GM23338 (cell line): ENCODE measurements around the gene DLG5. TPM values are rescaled to one million over a fixed set of nuclear protein-coding genes. Genes with fewer than 3 reads are reported as not detected.

Experiments
- ATAC-seq: fragments of 200-7000 bp; cut with Tn5 transposase; 3 replicates; pipeline ENCODE4 v1.9.1; 2020
- DNase-seq: peaks from one replicate; pipeline ENCODE4 v3.0.0-alpha.2; 2015; ENCODE audit warnings: low spot score
- H2AFZ ChIP-seq: fragments of 200-600 bp; sonication (generic); 2 replicates; pipeline ENCODE4 v1.8.0; 2016; ENCODE audit warnings: antibody characterized with exemption, mild to moderate bottlenecking, moderate library complexity
- H3F3A ChIP-seq: fragments of 200-600 bp; sonication (generic); replicated peaks from 2 replicates; pipeline ENCODE4 v1.8.0; 2017; ENCODE audit warnings: antibody characterized with exemption, mixed run types, low read depth
- H3K27ac ChIP-seq: fragments of 200-600 bp; sonication (generic); 2 replicates; pipeline ENCODE4 v1.6.1; 2016; ENCODE audit warnings: low read depth
- H3K27me3 ChIP-seq: fragments of 200-600 bp; sonication (generic); 2 replicates; pipeline ENCODE4 v1.8.0; 2016; ENCODE audit warnings: mild to moderate bottlenecking, mixed run types, moderate library complexity; ENCODE audit not compliant: insufficient read depth
- H3K36me3 ChIP-seq: fragments of 200-600 bp; sonication (generic); 2 replicates; pipeline ENCODE4 v1.8.0; 2016; ENCODE audit warnings: mild to moderate bottlenecking; ENCODE audit not compliant: insufficient read depth
- H3K4me1 ChIP-seq: fragments of 200-600 bp; sonication (generic); 2 replicates; pipeline ENCODE4 v1.8.0; 2016; ENCODE audit warnings: mild to moderate bottlenecking, moderate library complexity; ENCODE audit not compliant: insufficient read depth
- H3K4me2 ChIP-seq: fragments of 200-600 bp; sonication (generic); 2 replicates; pipeline ENCODE4 v1.7.1; 2017; ENCODE audit warnings: mixed run types
- H3K4me3 ChIP-seq: fragments of 200-600 bp; sonication (generic); 2 replicates; pipeline ENCODE4 v1.6.1; 2016; ENCODE audit warnings: mixed run types
- H3K79me2 ChIP-seq: fragments of 200-600 bp; sonication (generic); replicated peaks from 2 replicates; pipeline ENCODE4 v1.8.0; 2017; ENCODE audit warnings: mild to moderate bottlenecking; ENCODE audit not compliant: insufficient read depth
- H3K9me2 ChIP-seq: fragments of 200-600 bp; sonication (generic); 2 replicates; pipeline ENCODE4 v1.8.0; 2017; ENCODE audit not compliant: insufficient read depth
- H4K20me1 ChIP-seq: fragments of 200-600 bp; sonication (generic); replicated peaks from 2 replicates; pipeline ENCODE4 v1.8.0; 2017; ENCODE audit warnings: mild to moderate bottlenecking; ENCODE audit not compliant: insufficient read depth
- H3K27ac Mint-ChIP-seq: 2 replicates; pipeline ENCODE4 v1.8.0; 2020; ENCODE audit warnings: inconsistent platforms, mild to moderate bottlenecking, moderate library complexity, mixed read lengths
- H3K27me3 Mint-ChIP-seq: 3 replicates; pipeline ENCODE4 v1.8.0; 2022; ENCODE audit warnings: low read depth, mild to moderate bottlenecking, moderate library complexity, mixed read lengths, inconsistent platforms; ENCODE audit not compliant: insufficient read depth, poor library complexity
- H3K36me3 Mint-ChIP-seq: 3 replicates; pipeline ENCODE4 v1.8.0; 2021; ENCODE audit warnings: low read depth, mild to moderate bottlenecking, inconsistent platforms, moderate library complexity, mixed read lengths
- H3K4me1 Mint-ChIP-seq: 3 replicates; pipeline ENCODE4 v1.8.0; 2020; ENCODE audit warnings: mild to moderate bottlenecking, inconsistent platforms, mixed read lengths
- H3K4me3 Mint-ChIP-seq: 3 replicates; pipeline ENCODE4 v1.8.0; 2021; ENCODE audit warnings: moderate library complexity, mild to moderate bottlenecking, inconsistent platforms, mixed read lengths
- H3K9me3 Mint-ChIP-seq: 3 replicates; pipeline ENCODE4 v1.8.0; 2020; ENCODE audit warnings: moderate library complexity, mild to moderate bottlenecking, inconsistent platforms, mixed read lengths
- CREB1 ChIP-seq: fragments of 250-450 bp; sonication (Bioruptor Pico); IDR thresholded peaks from 2 replicates; pipeline ENCODE4 v1.5.0; 2020; ENCODE audit warnings: low read depth, mild to moderate bottlenecking, moderate library complexity
- EZH2phosphoT487 ChIP-seq: fragments of 200-600 bp; sonication (generic); IDR thresholded peaks from one replicate; pipeline ENCODE4 v1.8.1; 2018; ENCODE audit warnings: antibody characterized with exemption; ENCODE audit not compliant: unreplicated experiment
- JUNB ChIP-seq: IDR thresholded peaks from one replicate; pipeline ENCODE4 v1.6.1; 2016; ENCODE audit warnings: antibody characterized with exemption; ENCODE audit not compliant: unreplicated experiment
- POLR2AphosphoS5 ChIP-seq: IDR thresholded peaks from 2 replicates; pipeline ENCODE4 v1.6.1; 2016; ENCODE audit warnings: antibody characterized with exemption, low read depth
- ZNF114 ChIP-seq: fragments of 250-450 bp; sonication (Bioruptor Pico); IDR thresholded peaks from 2 replicates; pipeline ENCODE4 v1.5.0; 2020; ENCODE audit warnings: mild to moderate bottlenecking, moderate library complexity
- polyA plus RNA-seq: library from polyadenylated mRNA; unstranded; fragments of >200 nt; fragmentation: Nextera tagmentation; extraction: Ambion mirVana; gene quantifications from 2 replicates; pipeline ENCODE4 v1.2.1, GENCODE V29; 2016
- total RNA-seq: library from RNA; depleted of rRNA; stranded (reverse); fragments of >200 nt; shearing (Covaris generic); gene quantifications from 2 replicates; pipeline ENCODE4 v1.2.3, GENCODE V29; 2014
- TF ChIP-seq, protein P1 (sequence below): IDR thresholded peaks from one replicate; pipeline ENCODE4 v1.6.1; 2018; ENCODE audit warnings: antibody characterized with exemption; ENCODE audit not compliant: unreplicated experiment
- TF ChIP-seq, protein P2 (sequence below): IDR thresholded peaks from 2 replicates; pipeline ENCODE4 v1.6.1; 2016; ENCODE audit warnings: antibody characterized with exemption
- TF ChIP-seq, protein P3 (sequence below), 2 experiments: fragments of 200-600 bp in 1 of 2; sonication (generic) in 1 of 2; conservative IDR thresholded peaks; 2 replicates each; pipeline versions ENCODE4 v1.5.1 to v1.6.1; 2016 to 2017; ENCODE audit warnings: antibody characterized with exemption in 2 of 2, low read depth in 2 of 2, mild to moderate bottlenecking in 2 of 2, moderate library complexity in 1 of 2

Gene DLG5
- total and polyA plus RNA-seq, 2 experiments from 2014 or later, result 7.4 to 66.6 TPM

DNA sequence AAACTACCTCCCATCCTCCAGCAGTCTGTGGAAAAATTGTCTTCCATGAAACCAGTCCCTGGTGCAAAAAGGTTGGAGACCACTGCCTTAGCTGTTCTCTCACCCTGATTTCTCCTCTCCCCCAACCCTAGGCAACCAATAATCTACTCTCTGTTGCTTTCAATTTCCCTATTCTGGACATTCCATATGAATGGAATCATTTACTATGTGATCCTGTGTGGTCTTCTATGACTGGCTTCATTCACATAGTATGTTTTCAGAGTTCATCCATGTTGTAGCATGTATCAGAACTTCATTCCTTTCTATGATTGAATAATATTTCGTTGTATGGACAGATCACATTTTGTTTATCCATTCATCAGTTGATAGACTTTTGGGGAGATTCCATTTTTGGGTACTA, 38.3 kb upstream of the DLG5 start (continued):
- TF ChIP-seq, protein P1, sequence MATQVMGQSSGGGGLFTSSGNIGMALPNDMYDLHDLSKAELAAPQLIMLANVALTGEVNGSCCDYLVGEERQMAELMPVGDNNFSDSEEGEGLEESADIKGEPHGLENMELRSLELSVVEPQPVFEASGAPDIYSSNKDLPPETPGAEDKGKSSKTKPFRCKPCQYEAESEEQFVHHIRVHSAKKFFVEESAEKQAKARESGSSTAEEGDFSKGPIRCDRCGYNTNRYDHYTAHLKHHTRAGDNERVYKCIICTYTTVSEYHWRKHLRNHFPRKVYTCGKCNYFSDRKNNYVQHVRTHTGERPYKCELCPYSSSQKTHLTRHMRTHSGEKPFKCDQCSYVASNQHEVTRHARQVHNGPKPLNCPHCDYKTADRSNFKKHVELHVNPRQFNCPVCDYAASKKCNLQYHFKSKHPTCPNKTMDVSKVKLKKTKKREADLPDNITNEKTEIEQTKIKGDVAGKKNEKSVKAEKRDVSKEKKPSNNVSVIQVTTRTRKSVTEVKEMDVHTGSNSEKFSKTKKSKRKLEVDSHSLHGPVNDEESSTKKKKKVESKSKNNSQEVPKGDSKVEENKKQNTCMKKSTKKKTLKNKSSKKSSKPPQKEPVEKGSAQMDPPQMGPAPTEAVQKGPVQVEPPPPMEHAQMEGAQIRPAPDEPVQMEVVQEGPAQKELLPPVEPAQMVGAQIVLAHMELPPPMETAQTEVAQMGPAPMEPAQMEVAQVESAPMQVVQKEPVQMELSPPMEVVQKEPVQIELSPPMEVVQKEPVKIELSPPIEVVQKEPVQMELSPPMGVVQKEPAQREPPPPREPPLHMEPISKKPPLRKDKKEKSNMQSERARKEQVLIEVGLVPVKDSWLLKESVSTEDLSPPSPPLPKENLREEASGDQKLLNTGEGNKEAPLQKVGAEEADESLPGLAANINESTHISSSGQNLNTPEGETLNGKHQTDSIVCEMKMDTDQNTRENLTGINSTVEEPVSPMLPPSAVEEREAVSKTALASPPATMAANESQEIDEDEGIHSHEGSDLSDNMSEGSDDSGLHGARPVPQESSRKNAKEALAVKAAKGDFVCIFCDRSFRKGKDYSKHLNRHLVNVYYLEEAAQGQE, result no peak
- TF ChIP-seq, protein P2, sequence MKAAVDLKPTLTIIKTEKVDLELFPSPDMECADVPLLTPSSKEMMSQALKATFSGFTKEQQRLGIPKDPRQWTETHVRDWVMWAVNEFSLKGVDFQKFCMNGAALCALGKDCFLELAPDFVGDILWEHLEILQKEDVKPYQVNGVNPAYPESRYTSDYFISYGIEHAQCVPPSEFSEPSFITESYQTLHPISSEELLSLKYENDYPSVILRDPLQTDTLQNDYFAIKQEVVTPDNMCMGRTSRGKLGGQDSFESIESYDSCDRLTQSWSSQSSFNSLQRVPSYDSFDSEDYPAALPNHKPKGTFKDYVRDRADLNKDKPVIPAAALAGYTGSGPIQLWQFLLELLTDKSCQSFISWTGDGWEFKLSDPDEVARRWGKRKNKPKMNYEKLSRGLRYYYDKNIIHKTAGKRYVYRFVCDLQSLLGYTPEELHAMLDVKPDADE, result no peak
- TF ChIP-seq CREB1 (CRISPR knock-in tag), result no peak
- TF ChIP-seq, protein P3, sequence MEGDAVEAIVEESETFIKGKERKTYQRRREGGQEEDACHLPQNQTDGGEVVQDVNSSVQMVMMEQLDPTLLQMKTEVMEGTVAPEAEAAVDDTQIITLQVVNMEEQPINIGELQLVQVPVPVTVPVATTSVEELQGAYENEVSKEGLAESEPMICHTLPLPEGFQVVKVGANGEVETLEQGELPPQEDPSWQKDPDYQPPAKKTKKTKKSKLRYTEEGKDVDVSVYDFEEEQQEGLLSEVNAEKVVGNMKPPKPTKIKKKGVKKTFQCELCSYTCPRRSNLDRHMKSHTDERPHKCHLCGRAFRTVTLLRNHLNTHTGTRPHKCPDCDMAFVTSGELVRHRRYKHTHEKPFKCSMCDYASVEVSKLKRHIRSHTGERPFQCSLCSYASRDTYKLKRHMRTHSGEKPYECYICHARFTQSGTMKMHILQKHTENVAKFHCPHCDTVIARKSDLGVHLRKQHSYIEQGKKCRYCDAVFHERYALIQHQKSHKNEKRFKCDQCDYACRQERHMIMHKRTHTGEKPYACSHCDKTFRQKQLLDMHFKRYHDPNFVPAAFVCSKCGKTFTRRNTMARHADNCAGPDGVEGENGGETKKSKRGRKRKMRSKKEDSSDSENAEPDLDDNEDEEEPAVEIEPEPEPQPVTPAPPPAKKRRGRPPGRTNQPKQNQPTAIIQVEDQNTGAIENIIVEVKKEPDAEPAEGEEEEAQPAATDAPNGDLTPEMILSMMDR (conservative IDR thresholded peaks at IDR 0.05; ENCODE audit: low read depth in 2 of 2), result no peak
- no peak for TF ChIP-seq EZH2phosphoT487

DNA sequence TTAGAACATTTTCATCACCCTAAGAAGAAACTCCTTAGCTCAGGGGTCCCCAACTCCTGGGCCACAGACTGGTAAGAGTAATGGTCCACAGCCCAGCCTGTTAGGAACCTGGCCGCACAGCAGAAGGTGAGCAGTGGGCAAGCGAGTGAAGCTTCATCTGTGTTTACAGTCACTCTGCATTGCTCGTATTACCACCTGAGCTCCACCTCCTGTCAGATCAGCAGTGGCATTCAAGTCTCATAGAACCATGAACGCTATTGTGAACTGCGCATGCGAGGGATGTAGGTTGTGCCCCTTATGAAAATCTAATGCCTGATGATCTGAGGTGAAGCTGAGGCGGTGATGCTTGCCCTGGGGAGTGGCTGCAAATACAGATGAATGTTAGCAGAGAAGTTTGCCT, 37.3 kb upstream of the DLG5 start:
- H3K4me2 ChIP-seq, result no peak overlapping the region
- H3K9me2 ChIP-seq, result no peaks in the 10 kb centered on the region
- no peaks in the 10 kb centered on the region for H3K27me3 ChIP-seq
- peaks cover 6% of the 10 kb centered on the region for H3K27me3 Mint-ChIP-seq
- H3K4me3 Mint-ChIP-seq, result no peak overlapping the region
- H2AFZ ChIP-seq, result no peak overlapping the region
- no peak overlapping the region for H3K27ac Mint-ChIP-seq
- peaks cover 5% of the 10 kb centered on the region for H3K4me1 Mint-ChIP-seq
- ATAC-seq (no peak), DNase-seq (no peak)
- H3K79me2 ChIP-seq, result no peaks in the 10 kb centered on the region
- no peak overlapping the region for H3K27ac ChIP-seq
- peaks cover 24% of the 10 kb centered on the region for H3K9me3 Mint-ChIP-seq
- 0 out of 2 replicates have a peak, but pooled peaks cover 2% of the 10 kb centered on the region for H3F3A ChIP-seq
- no peaks in the 10 kb centered on the region; the same call in 1 of the 2 replicates for H3K4me1 ChIP-seq
- H4K20me1 ChIP-seq, result no peaks in the 10 kb centered on the region
- no peaks in the 10 kb centered on the region; the same call in 1 of the 2 replicates for H3K36me3 ChIP-seq
- peaks cover 15% of the 10 kb centered on the region for H3K36me3 Mint-ChIP-seq
- no peak overlapping the region for H3K4me3 ChIP-seq
- no peak for TF ChIP-seq EZH2phosphoT487
- no peak for TF ChIP-seq ZNF114
- TF ChIP-seq, protein P3 (conservative IDR thresholded peaks at IDR 0.05; ENCODE audit: low read depth in 2 of 2), result no peak
- TF ChIP-seq, protein P1, result no peak
- no peak for TF ChIP-seq POLR2AphosphoS5
- no peak for TF ChIP-seq JUNB
